DLD1 (cell line): ENCODE results near the gene HMCN1.
"Not testable (repeated sequence)": the region's sequence is repeated elsewhere in the genome, so short reads cannot be mapped to it uniquely, and the experiment has no call there.

ENCODE experiments used
- in situ Hi-C: cut with HindIII; loops from 2 replicates; pipeline ENCODE4 v1.10.0; 2017; ENCODE audit warnings: low sequenced_read_pairs

HMCN1 gene

DNA sequence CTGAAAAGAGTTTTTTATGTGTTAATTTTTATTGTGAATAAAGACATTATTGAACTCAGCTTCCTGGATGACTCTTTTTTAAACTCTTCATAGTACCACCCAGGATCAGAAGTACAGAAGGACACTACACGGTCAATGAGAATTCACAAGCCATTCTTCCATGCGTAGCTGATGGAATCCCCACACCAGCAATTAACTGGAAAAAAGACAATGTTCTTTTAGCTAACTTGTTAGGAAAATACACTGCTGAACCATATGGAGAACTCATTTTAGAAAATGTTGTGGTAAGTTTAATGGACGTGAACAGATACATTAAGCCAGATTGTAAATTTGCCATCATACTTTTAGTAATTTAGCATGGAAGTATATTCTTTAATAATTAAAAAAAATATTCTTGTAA lies 391.3 kb downstream of the HMCN1 start:
- in situ Hi-C loops = no loop called here

DNA sequence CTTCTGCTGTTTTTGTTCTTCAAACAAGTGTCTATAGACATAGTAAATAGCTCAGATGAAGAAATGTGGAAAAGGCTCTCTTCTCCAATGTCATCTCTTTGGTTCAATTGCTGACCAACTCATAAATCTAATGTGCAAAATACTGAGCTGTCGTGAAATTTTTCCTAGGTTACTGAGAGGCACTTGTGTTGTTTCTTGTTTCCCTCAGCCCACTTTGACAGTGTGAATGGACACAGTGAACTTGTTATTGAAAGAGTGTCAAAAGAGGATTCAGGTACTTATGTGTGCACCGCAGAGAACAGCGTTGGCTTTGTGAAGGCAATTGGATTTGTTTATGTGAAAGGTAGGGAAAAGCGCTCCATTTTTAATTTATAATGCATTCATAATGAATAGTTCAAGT lies 395.6 kb downstream of the HMCN1 start:
- in situ Hi-C loops = no loop called here

GRCh38 chr1:186139115-186139514 lies 404.9 kb downstream of the HMCN1 start:
- in situ Hi-C loops = no loop called here

GRCh38 chr1:186139701-186140100 lies 405.5 kb downstream of the HMCN1 start:
- in situ Hi-C loops = no loop called here

- in situ Hi-C loops = no loop called here
Measured at GRCh38 chr1:186142159-186142558, 408.0 kb downstream of the HMCN1 start.

DNA sequence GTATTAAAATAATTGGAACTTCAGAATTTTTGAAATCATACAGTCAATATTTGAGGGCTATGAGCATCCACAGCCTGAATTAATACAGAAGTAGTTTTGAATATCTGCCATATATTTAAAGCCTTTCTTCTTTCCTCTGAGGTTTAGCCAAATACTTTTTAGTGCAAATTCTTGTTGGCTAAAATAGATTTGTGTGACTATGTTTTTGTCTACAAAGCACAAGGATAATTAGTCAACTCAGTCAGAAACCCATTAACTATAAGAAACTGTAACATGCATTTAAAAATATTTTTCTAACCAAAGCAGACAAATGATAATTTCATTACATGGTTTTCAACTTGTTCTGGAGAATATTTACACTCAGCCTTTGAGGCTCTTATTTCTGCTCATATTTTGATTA lies 408.7 kb downstream of the HMCN1 start:
- in situ Hi-C loops = no loop called here

DNA sequence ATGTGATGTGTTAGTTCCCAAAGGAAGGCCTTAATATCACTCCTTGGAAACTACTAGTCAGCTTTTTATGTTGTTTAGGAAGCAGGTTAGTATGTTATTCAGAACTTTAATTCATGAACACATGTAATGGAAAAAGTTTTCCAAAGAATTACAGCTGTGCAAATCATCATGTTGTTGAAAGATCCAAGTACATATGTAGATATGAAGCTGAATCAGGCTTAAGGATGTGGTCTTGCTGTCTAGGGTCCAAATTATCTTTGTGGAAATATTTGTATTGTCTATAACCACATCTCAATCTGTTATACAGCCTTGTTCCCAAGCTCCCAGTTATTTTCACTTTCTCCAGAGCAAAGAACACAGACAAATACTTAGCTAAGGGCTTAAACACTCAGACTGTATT lies 409.3 kb downstream of the HMCN1 start:
- in situ Hi-C loops = no loop called here

DNA sequence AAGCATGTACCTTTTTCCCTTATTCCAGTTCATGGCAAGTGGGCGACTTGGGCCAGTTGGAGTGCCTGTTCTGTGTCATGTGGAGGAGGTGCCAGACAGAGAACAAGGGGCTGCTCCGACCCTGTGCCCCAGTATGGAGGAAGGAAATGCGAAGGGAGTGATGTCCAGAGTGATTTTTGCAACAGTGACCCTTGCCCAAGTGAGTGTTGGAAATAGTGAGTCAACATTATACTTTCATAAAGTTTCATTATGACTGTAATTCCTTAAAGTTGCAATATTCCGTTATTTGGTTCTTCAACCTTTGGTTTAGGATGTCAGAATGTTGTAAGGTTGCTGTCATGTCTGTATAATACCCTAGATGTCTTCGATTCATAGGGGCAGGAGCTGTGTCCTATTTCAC lies 410.3 kb downstream of the HMCN1 start:
- in situ Hi-C loops = no loop called here

GRCh38 chr1:186146974-186147373 lies 412.8 kb downstream of the HMCN1 start:
- in situ Hi-C loops = no loop called here

DNA sequence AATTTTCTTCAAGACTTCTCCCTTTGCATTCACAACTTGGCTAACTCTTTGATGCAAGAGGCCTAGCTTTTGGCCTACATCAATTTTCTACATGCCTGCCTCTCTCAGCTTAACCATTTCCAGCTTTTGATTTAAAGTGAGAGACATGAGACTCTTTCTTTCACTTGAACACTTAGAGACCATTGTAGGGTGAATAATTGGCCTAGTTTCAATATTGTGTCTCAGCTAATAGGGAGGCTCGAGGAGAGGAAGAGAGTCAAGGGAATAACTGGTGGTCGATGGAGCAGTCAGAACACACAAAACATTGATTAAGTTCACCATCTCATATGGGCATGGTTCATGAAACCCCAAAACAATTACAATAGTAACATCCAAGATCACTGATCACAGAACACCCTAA lies 415.4 kb downstream of the HMCN1 start:
- in situ Hi-C loops = no loop called here

DNA sequence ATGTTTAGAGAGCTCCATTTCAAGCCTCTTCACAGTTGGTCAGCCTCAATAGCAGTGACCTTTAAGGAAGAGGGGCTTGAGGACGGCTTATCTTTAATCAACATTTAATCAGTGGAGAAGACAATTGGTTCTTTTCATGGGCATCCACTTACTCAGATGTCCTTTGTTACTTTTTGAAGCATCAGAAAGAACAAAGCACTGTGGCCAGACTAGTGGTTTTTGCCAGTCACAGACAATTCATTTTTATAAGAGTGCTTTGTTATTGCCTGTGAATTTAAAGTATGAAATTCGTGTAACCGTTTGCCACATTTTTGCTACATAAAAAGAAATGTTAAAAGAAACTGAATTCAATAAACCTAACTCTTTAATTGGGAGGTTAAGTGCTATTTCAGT lies 418.0 kb downstream of the HMCN1 start:
- in situ Hi-C loops = no loop called here

DNA sequence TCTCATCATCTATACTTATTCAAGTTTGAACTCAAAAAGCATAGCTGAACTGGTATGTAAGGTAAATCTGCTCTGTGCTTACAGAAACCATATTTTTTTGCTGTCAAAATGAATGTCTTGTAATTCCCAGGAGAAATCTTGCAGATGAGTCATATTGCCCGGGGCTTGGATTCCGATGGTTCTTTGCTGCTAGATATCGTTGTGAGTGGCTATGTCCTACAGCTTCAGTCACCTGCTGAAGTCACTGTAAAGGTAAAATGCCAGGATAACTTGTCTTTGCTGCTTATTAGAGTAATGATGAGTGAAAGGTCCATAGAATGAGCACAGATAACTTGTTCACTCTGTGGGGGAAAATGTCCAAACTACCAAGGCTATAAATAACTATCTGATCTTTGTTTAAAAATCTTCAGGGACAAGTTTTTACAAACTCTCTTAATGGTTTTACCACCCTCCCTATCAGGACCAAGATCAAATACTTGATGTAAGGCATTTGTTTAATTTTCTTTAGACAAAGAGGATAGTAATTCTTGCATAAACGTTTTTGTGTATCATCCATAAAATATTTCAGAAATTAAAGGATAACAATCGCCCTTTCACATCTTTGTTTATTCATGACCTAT lies 418.5 kb downstream of the HMCN1 start:
- in situ Hi-C loops = no loop called here

- in situ Hi-C loops = no loop called here
Measured at GRCh38 chr1:186154651-186155050, 420.5 kb downstream of the HMCN1 start.

DNA sequence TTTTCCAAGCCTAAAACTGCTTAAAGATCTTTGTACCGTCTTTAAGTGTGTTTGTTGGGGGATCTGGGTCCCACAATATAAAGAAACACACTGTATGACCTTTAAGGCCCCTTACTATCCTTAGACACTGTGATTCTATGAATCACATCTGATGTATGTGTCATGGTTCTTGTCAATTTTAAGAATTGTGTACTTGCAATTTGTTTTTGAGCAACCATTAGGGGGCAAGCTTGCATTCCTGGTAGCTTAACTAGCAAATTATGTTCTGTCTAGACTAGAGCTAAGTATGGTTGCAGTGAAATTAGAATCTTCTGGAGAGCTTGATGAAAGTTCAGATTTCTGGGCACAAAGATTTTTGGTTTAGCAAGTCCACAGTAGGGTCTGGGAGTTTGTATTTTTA lies 421.4 kb downstream of the HMCN1 start:
- in situ Hi-C loops = no loop called here

- in situ Hi-C loops = not testable (repeated sequence)
Measured at GRCh38 chr1:186162895-186163294, 428.7 kb downstream of the HMCN1 start.

DNA sequence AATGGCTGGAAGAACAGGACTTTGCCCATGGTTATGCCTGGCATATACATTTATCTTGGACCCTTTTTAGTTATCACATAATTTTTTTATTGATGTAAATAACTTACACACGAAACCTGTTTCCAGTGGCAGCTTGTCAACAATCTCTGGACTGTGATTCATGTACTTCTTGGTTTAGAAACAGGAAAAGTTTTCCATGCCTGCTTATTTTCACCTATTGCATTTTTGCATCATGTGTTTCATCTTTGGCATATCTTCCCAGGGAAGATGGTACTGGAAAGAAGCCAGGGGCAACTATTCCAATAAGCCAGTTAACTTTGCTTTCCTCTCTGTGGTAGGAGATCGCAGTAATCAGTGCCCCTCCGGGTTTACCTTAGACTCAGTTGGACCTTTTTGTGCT lies 430.6 kb downstream of the HMCN1 start:
- in situ Hi-C loops = no loop called here

- in situ Hi-C loops = no loop called here
Measured at GRCh38 chr1:186165303-186165702, 431.1 kb downstream of the HMCN1 start.

- in situ Hi-C loops = no loop called here
Measured at GRCh38 chr1:186167096-186167668, 433.0 kb downstream of the HMCN1 start.

DNA sequence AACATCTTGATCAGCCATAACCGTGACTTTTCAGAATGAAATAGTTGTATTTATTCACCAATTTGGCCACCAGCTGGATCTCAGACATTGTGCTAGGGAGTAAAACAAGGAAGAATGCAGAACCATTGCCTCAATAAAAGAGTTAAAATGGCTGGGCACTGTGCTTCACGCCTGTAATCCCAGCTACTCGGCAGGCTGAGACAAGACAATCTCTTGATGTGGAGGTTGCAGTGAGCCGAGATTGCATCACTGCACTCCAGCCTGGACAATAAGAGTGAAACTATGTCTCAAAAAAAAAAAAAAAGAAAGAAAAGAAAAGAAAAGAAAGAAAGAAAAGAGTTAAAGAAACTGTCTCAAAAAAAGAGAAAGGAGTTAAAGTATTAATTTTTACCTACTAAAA lies 441.4 kb downstream of the HMCN1 start:
- in situ Hi-C loops = no loop called here

GRCh38 chr1:186178426-186179043 lies 444.3 kb downstream of the HMCN1 start:
- in situ Hi-C loops = no loop called here

DNA sequence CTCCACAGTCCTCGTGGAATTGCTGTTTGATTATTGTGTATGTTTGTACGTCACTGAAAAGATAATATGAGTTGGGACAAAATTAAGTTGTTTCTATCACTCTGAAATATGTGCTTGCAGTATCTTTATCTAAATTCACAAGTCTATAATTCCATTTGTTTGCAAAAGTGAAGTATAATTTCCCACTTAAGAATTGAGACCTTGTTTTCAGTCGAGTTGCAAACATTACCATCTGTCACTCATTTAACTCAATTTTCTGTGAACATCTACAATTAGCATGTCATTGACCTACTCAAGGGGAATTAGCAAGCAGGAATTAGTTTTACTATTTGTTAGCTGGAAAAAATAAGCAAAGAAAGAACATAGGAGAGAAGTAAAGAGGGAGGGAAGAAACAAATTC lies 445.0 kb downstream of the HMCN1 start:
- in situ Hi-C loops = no loop called here

GRCh38 chr1:186183219-186183618 lies 449.0 kb downstream of the HMCN1 start:
- in situ Hi-C loops = no loop called here
